Measurements from ENCODE around the gene NFAM1.

GRCh38 chr22:42432020-42432596 lies at the start of gene NFAM1:
- no peak for TF ChIP-seq CTCF (conservative IDR thresholded peaks at IDR 0.05; ENCODE audit: low read depth, low read length)
- no peak for TF ChIP-seq CHD1 (IDR thresholded peaks at IDR 0.05; ENCODE audit: low read depth, low read length)
- no peak for TF ChIP-seq CEBPB (IDR thresholded peaks at IDR 0.05; ENCODE audit: low read depth, low read length)
- no peak for TF ChIP-seq BHLHE40 (IDR thresholded peaks at IDR 0.05; ENCODE audit: low read depth, low read length)
- no peak for TF ChIP-seq RFX5 (IDR thresholded peaks at IDR 0.05; ENCODE audit: low read depth, low read length)

All from IMR-90 (cell line).